ENCODE measurements around the gene KDSR.

Gene KDSR

DNA sequence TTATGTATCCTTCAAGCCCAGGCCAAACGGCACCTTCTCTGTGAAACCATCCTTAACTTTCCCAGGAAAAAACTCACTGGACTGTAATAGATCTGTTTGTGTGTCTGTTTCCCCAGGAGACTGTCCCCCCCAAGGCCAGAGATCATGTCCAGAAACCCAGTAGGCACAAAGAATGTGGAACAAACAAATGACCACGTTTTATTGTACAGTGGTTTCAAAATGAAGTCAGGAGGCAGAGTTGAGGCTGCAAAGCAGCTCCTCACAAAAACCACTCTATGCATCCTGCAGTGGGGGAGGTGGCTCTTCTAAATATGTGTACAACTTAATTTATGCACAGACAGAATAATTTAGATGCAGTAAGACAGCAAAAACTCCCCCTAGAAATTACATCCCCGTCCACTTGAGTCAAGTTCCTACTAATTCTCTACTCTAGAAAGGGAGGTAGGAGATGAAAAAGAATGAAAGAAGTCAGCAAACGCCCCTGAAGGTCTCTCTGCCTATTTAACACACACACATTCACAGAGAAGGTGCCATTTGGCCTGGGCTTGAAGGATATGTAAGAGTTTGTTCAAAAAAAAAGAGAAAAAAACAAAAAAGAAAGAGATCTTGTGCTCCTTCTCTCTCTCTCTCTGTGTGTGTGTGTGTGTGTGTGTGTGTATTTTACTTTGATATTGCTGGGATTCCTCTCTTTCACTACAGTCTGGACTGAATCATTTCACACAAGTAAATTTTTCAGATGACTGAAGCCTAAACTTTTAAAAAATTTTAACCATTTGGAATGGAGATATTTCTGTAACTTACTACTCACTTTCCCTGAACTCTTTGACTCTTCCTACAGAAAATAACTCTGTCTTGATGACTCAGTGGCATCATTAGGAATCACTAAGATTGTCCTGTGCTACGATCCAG lies 66.9 kb downstream of the KDSR start:
- DNase-seq (ENCODE audit: low read depth) = no peak
- no peak overlapping the region for H3K4me3 ChIP-seq (ENCODE audit: low read length)
- TF ChIP-seq, protein P1, sequence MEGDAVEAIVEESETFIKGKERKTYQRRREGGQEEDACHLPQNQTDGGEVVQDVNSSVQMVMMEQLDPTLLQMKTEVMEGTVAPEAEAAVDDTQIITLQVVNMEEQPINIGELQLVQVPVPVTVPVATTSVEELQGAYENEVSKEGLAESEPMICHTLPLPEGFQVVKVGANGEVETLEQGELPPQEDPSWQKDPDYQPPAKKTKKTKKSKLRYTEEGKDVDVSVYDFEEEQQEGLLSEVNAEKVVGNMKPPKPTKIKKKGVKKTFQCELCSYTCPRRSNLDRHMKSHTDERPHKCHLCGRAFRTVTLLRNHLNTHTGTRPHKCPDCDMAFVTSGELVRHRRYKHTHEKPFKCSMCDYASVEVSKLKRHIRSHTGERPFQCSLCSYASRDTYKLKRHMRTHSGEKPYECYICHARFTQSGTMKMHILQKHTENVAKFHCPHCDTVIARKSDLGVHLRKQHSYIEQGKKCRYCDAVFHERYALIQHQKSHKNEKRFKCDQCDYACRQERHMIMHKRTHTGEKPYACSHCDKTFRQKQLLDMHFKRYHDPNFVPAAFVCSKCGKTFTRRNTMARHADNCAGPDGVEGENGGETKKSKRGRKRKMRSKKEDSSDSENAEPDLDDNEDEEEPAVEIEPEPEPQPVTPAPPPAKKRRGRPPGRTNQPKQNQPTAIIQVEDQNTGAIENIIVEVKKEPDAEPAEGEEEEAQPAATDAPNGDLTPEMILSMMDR (conservative IDR thresholded peaks at IDR 0.05; ENCODE audit: low read depth, low read length) = no peak

DNA sequence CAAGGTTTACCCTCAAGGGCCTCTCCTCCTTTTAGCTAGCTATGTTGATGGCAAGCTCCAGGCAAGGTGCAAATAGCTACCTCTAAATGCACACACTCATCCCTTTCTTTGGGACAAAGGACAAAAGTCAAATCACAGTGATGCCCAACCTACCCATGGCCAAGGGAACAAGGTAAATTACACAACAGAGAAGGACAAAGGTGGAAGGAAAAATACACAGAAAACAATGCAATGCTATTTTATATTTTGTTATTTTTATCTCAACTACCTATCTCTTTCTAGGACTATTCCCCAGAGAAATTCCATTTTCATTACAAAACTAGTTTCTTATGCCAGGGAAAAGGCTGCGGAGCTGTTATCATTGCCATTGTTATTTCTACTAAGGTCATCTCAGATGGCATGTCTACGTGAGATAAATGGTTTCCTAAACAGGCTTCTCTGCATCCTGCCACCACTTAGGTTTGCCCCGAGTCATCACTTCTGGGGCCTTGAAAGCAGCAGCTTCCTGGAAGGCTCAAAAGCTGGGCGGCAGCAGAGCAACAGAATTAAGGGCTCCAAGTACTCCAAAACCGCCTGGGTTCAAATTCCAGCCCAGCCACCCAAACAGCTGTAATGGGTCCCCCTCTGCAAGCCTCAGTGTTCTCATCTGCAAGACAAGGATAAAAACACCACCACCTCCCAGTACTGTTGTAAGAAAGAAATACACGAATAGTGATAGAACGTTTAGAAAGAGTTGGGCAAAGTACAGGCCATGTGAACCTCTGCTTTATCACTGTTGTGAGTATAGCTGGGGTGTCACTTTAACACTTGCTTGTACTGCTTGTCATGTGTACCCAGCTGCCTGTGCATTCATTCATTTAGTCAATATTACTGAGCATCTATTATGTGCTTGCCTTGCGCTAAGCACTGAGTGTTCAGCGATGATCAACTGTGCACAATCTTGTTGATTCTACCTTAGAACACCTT lies 68.3 kb downstream of the KDSR start:
- TF ChIP-seq, protein P1 (conservative IDR thresholded peaks at IDR 0.05; ENCODE audit: low read depth, low read length) = no peak
- no peak overlapping the region for H3K4me3 ChIP-seq (ENCODE audit: low read length)
- DNase-seq (ENCODE audit: low read depth) = no peak

DNA sequence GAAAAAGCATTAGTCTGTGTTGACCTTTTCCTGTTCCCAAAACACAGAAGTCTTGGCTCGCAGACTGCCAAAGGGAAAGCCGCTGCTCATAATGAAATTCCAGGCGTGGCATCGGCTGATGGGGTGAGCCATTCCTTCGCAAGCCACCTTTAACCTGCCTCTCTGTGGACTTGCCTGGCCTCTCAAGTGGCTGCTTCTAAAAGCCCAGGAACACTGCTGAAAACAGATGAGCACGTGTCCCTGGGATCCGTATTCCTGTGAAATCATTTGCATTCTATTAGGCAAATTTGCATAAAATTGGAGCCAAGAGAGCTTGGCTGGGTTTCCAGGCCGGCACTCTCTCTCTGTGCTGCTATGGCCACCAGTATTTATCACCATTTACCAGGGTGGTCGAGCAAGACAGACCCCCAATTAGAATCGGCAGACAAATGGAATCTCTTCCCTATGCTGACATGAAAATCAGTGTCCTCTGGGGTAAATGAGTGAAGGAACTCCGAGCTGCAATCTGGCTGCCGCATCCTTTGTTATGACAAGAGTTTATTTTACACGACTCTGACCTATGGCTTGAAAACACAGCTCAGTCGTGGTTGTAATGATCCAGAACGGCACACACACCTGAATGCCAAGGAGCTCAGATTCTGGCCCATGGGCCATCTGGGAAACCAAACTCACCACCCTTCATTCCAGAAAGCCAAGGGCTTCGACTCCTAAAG lies 69.2 kb downstream of the KDSR start:
- no peak overlapping the region for H3K4me3 ChIP-seq (ENCODE audit: low read length)
- DNase-seq (ENCODE audit: low read depth) = no peak
- TF ChIP-seq, protein P1 (conservative IDR thresholded peaks at IDR 0.05; ENCODE audit: low read depth, low read length) = no peak

DNA sequence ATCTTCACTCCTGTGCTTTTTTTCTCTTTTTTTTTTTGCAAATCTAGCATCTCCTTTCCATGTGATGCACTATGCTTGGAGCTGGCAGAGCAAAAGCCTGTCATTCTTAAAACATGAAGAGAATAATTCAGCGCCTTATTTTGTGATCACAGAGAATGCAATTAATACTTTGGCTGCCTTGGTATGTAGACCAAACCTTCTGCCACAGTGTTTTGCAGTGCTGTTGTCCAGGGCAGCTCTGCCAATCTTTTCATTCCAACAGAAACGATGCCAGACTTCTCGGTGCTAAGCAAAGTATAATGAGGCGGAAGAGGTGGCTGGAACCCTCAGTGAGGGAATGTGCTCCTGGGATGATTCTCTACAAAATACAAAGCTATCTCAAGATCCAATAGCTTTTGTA lies 73.1 kb downstream of the KDSR start:
- TF ChIP-seq, protein P1 (conservative IDR thresholded peaks at IDR 0.05; ENCODE audit: low read depth, low read length) = no peak
- no peak for DNase-seq (ENCODE audit: low read depth)
- no peak overlapping the region for H3K4me3 ChIP-seq (ENCODE audit: low read length)

DNA sequence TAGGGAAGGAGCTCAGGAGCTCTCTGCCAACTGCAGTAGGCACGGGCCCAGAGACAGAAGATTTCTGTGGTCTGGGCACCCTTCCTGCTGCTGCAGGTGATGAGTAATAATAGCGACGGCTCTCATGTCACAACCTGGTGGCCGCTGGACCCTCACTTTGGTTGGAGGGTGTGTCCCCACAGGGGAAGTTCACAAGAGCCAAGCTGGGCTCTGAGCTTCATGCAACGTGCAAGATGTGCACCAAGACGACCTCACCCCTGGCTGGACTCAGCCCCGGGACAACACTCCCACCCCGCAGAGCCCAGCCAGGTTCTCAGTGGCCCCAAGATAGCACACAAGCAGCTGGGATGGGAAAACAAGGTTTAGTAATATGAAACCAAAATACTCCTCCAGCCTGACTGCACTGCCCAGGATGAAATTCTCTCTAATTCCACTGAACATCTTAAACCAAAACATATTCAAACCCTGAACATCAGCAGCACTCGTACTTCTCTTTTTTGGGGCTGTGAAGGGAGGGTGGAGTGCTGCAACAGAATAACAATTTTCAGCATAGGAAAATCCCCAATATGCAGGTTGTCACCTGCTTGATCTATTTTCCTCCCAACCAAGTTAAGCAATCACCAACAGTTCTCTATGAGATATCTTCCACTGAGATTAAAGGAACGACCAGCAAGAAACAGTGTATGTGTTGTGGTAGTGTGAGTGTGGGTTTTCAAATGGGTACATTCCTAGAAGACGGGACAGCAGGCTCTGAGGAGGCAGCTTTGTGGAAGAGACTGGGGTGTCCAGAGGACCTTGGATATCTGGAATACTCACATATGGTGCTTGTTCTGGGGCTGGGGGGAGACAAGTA lies 73.9 kb downstream of the KDSR start:
- DNase-seq (ENCODE audit: low read depth) = no peak
- TF ChIP-seq, protein P1 (conservative IDR thresholded peaks at IDR 0.05; ENCODE audit: low read depth, low read length) = no peak
- H3K4me3 ChIP-seq (ENCODE audit: low read length) = no peak overlapping the region

DNA sequence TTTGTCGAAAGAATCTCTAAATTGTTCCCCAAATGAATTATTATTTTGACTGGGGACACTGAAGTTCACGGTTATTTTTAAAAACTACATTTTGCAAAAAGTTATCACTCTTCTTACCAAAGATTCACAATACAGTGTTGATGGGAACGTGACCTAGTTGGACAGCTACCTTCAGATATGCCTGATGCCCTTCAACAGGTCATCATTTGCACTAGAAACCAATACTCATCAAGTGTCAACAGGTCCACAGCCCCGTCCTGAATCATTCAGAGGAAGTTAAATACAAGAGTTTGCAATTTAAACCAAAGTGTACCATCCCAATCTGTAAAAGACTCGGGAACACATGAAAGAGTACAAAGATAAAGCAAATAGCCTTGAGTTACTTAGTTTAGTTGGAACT lies 75.7 kb downstream of the KDSR start:
- no peak overlapping the region for H3K4me3 ChIP-seq (ENCODE audit: low read length)
- TF ChIP-seq, protein P1 (conservative IDR thresholded peaks at IDR 0.05; ENCODE audit: low read depth, low read length) = no peak
- no peak for DNase-seq (ENCODE audit: low read depth)

Data from retinal pigment epithelial cell (primary cell).